SK-N-DZ (cell line): ENCODE data around the gene NCKAP5.
"Not testable (repeated sequence)": the region's sequence is repeated elsewhere in the genome, so short reads cannot be mapped to it uniquely, and the experiment has no call there.

ENCODE experiments used
- DNase-seq: peaks from one replicate; pipeline ENCODE4 v3.0.0-alpha.2; 2015; ENCODE audit warnings: low spot score

The NCKAP5 gene

GRCh38 chr2:133215477-133215876 is 352.8 kb downstream of the NCKAP5 start:
- DNase-seq, result no peak

- DNase-seq, result no peak
These were observed 354.6 kb downstream of the NCKAP5 start for GRCh38 chr2:133213651-133214050.

- no peak for DNase-seq
These were observed 358.9 kb downstream of the NCKAP5 start for GRCh38 chr2:133209325-133209724.

- not testable (repeated sequence) for DNase-seq
These were observed 361.6 kb downstream of the NCKAP5 start for GRCh38 chr2:133206666-133207065.

- no peak for DNase-seq
These were observed 363.8 kb downstream of the NCKAP5 start for GRCh38 chr2:133204421-133204820.

GRCh38 chr2:133200684-133201421 is 367.4 kb downstream of the NCKAP5 start:
- DNase-seq, result no peak

GRCh38 chr2:133198678-133199077 is 369.6 kb downstream of the NCKAP5 start:
- no peak for DNase-seq

GRCh38 chr2:133197156-133197555 is 371.1 kb downstream of the NCKAP5 start:
- no peak for DNase-seq

GRCh38 chr2:133194777-133195335 is 373.4 kb downstream of the NCKAP5 start:
- DNase-seq, result no peak

GRCh38 chr2:133194362-133194655 is 374.0 kb downstream of the NCKAP5 start:
- DNase-seq, result no peak

- DNase-seq, result no peak
These were observed 374.5 kb downstream of the NCKAP5 start for GRCh38 chr2:133193544-133194361.

GRCh38 chr2:133192028-133192427 is 376.2 kb downstream of the NCKAP5 start:
- DNase-seq, result no peak

- DNase-seq, result no peak
These were observed 391.1 kb downstream of the NCKAP5 start for GRCh38 chr2:133177196-133177595.

GRCh38 chr2:133175926-133176325 is 392.3 kb downstream of the NCKAP5 start:
- no peak for DNase-seq

GRCh38 chr2:133173224-133173623 is 395.0 kb downstream of the NCKAP5 start:
- no peak for DNase-seq

- DNase-seq, result peak; percentile 60
These were observed 396.8 kb downstream of the NCKAP5 start for GRCh38 chr2:133171393-133172004.

- DNase-seq, result peak; percentile 12
These were observed 398.9 kb downstream of the NCKAP5 start for GRCh38 chr2:133169274-133169912.

GRCh38 chr2:133167990-133168389 is 400.3 kb downstream of the NCKAP5 start:
- no peak for DNase-seq

GRCh38 chr2:133167223-133167622 is 401.0 kb downstream of the NCKAP5 start:
- no peak for DNase-seq

GRCh38 chr2:133166031-133166430 is 402.2 kb downstream of the NCKAP5 start:
- DNase-seq, result no peak

GRCh38 chr2:133163111-133163510 is 405.2 kb downstream of the NCKAP5 start:
- peak; percentile 24 for DNase-seq

GRCh38 chr2:133158442-133158841 is 409.8 kb downstream of the NCKAP5 start:
- no peak for DNase-seq
